GM04504 (cell line): ENCODE results near the gene PTPRH.
A peak's percentile ranks its signal among the peaks of the same experiment; 100 is the strongest.

Experiments used
- DNase-seq: peaks from one replicate; pipeline ENCODE4 v3.0.0-alpha.2; 2012; ENCODE audit warnings: low read depth

PTPRH gene

DNA sequence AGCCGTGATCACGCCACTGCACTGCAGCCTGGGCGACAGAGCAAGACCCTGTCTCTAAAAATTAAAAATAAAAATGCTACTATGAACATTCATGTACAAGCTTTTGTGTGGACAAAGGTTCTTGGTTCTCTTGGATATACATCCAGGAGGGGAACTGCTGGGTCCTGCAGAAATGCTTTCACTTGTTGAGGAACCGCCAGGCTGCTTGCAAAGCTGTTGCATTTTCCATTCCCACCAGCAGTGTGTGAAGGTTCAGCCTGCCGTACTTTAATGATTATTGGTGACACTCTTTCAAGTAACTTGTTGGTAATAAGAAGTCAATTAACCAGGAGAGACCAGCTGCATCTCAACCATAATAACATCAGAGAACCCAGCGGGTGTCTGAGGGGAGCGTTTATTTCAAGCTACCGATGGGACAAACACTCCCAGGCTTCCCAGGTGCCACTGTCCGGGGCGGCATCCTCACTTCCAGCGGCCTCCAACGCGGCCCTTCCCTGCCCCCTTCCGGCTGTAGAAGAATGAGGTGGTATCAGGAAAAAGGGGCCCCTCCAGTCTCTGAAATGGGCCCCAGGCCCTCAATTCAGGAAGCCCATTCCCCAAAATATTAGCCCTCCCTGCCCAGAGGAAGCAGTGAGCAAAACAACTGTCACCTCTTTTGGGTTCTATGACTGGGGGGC is 76.7 kb downstream of the PTPRH start:
- DNase-seq, result no peak

DNA sequence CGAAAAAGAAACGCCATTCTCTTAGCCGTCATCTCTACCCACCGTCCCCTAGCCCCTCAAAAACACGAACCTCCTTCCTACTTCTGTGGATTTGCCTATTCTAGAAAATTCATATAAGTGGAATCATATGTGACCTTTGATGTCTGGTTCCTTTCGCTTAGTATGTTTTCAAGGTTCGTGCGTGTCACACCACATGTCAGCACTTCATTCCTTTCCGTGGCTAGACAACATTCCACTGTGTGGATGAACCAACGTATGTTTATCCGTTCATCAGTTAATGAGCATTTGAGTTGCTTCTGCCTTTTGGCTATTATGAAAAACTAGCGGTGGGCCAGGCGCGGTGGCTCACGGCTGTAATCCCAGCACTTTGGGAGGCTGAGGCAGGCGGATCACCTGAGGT is 77.9 kb downstream of the PTPRH start:
- DNase-seq, result peak; percentile 22
